ENCODE measurements around the gene LIN7A. TPM values are rescaled to one million over a fixed set of nuclear protein-coding genes. Genes with fewer than 3 reads are reported as not detected.

The LIN7A gene
- polyA plus RNA-seq, 4 donors: 18.3 to 23.0 (median 20.1) TPM

DNA sequence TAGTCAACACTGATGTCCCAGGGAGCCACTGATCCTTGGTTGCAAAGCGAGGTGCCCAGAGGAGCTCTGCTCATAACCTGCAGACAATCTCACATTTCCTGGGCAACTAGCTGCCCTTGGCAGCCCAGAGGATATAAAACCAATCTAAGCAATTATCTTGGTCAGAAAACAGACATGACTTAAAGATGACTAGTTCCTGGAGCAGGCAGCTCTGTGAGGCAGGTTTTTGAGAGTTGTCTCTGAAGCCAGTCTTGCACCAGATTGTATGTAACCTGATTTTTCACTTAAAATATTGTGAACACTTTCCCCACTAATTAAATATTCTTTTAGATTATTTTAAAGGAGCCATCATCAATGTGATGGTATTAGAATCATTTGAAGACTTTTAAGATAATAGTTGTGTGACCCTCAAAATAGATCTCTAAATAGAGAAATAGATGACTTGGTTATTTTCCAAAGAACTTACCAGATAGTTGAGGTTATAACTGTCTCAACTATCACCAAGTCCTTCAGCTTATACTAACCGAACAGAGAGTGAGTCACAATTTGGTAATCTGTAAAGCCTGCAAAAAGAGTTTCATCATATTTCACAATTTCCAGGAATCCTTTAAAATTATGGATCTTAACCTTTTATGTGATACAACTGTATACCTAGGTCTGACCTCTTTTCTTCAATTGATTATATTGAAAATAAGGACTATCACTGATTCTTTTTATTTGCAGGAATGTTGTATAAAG lies 75.9 kb downstream of the LIN7A start:
- DNase-seq (ENCODE audit: low read depth in 4 of 4, low spot score in 2 of 4): no peak

DNA sequence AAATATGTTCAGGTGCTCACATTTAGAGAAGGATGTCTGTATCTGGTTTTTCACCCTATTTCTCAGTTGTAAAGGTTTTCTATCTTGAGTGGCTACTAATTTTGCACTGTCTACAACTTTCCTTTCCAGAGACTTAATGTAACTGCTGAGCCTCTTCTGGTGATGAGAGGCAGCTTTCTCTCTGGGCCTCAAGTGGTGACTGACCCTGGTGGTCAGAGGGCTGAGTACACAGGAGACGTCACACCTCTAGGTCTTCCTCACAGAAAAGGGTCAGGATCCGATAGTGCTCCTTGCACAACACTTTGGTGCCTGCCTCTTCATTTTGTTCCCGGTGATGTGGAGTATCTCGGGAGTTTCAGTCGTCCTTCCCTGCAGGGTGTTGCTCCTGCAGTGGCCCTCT lies 76.8 kb downstream of the LIN7A start:
- no peak for DNase-seq (ENCODE audit: low read depth in 4 of 4, low spot score in 2 of 4)

DNA sequence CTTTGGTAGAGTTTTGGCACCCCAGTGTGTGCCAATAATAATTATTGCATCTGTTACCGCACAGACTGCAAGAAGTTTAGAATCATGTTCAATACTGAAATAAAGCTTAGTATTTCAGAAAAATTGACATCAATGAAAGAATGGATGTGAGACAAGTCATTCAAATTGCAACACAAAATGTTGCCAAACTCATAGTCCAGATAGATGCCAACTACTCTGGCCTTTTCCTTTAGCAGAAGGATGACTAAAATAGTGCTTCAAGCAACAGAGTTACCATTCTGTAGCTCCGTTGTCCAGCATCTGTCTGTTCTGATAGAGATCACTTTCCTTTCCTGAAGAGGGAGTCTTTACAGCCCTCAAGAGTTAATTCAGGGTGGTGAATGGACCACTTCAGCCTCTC lies 77.5 kb downstream of the LIN7A start:
- DNase-seq (ENCODE audit: low read depth in 4 of 4, low spot score in 2 of 4): no peak

DNA sequence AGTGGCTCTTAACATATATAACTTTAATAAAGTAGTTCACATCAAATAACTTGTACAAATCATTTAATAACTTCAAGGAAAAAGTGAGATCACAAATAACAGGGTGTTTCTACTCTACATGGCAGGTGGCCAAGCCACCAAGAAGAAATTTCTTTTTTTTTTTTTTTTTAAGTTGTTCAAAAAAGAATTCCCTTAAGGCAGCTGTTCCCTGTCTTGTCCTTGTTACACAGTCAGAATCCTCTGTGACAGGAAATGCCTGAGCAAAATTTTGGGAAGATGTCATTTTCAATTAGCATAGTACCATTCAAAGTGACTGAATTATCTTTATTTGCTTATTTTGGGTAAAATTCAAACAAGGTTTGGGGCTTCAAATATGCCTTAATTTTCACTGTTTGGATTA lies 79.4 kb downstream of the LIN7A start:
- DNase-seq (ENCODE audit: low read depth in 4 of 4, low spot score in 2 of 4): no peak

DNA sequence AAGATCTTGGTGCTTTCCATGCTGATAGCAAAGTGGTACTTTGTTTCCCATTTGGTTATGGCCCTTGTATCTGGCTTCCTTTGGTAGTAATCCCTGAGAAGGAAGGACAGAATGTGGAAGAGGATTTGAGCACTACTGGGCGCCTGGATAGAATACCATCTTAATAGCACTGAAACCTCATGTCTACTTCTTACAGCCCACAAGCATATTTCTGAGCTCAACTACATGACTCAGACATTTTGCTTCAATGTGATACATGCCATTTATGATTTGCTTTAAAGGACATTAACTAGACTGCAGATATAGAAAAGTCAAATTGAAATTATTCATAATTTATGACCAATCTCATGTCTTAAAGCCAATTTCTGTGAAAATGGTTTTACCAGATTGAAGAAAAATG lies 80.4 kb downstream of the LIN7A start:
- no peak for DNase-seq (ENCODE audit: low read depth in 4 of 4, low spot score in 2 of 4)

DNA sequence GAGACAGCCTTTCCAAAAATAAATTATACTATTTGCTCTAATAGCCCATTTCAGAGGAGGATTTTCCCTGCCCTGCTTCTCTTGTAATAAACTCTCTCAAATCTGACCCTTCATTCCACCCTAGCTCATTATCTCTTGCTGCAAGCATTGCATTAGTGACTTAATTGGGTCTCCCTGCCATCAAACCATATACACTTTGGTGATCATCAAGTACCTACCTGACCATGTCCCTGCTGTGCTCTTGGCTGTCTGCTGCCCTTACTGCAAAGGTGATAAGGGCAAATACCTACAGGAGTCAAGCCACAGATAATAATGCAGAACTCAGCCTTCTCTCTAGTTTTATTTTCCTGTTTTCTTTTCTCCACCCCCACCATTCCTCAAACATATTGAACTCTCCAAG lies 88.4 kb downstream of the LIN7A start:
- no peak for DNase-seq (ENCODE audit: low read depth in 4 of 4, low spot score in 2 of 4)

DNA sequence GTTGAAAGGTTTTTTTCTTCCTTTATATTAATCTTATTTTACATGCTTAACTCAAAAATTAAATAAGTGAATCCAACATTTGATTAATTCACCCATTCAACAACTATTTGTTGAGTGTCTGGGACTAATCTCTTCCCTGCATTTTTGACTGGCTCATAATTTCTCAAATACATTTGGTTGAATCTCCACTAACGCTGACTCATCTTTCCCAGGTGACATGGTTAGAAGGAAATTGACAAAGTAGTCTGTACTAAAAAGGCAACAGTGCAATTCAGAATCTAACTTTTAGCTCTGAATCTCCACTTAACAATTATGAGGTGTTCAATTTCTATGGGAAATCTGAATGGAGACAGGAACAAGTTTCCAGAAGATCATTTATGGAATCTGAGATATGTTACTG lies 88.9 kb downstream of the LIN7A start:
- no peak for DNase-seq (ENCODE audit: low read depth in 4 of 4, low spot score in 2 of 4)

DNA sequence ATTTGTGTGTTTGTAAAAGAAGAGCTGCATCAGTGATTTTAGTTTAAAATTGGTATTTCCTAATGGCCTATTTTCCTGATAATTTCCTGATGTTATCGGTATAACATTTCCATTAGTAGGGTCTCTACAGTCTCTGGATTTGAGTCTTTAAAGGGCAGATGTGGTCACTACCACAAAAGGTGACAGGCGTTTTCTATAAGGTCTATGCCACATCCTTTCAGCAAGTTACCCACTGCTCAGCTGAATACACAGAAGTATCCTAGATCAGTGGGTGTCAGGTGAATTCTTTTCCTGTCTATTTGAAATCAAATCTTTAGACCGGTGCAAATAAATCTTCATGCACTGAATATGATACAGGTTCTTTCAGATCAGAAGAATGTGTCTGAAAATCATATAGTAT lies 90.2 kb downstream of the LIN7A start:
- DNase-seq (ENCODE audit: low read depth in 4 of 4, low spot score in 2 of 4): no peak

DNA sequence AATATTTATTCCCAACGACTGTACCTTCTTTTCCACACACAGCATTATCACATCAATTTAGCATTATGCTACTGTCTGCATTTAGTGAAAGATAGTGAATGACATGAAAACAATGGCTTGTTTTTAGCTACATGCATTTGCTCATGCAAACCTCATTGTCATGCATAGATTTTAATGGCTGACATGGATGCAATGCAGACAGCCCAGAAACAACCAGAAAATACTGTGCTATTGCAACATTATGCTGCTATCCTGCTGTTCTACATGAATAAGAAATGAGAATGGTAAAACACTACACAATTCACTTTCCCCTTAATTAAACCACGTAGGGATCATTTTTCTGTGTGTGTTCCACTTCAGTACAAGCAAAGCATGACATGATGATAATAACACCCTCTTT lies 90.8 kb downstream of the LIN7A start:
- DNase-seq (ENCODE audit: low read depth in 4 of 4, low spot score in 2 of 4): no peak

DNA sequence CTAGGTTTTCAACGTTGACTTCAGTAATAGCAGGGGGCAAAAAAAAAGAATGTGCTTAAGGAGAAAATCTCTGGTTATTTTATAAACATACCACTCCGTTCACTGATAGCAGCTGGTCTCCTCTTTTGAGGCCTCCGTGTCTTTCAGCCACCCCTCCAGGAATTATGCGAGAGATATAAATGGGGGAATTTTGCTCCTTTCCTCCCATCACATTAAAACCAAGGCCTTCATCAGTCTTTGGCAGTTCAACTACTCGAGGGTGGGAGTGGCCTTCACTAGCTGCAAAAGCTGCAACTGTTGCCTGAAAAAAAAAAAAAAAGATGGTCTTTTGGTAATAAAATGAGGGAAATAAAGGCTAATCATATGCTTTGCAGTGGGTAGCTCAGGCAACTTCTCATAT lies 92.1 kb downstream of the LIN7A start:
- no peak for DNase-seq (ENCODE audit: low read depth in 4 of 4, low spot score in 2 of 4)

DNA sequence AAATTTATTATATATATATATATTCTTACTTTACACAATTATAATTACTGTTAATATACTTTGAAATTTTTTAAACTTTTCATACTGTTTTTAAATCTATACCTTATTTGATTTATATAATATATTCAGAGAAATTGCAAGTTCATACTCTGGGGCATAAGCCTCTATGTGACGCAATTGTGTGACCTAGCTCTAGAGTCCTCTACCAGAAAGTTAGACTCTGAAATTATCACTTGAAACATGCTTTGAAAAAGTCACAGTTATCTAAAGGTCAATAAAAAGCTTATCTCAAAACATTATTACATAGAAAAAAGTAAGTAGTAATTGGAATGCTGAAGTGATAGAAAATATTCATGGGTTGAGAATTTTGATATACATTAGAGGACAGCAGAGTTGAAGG lies 93.8 kb downstream of the LIN7A start:
- DNase-seq (ENCODE audit: low read depth in 4 of 4, low spot score in 2 of 4): no peak

DNA sequence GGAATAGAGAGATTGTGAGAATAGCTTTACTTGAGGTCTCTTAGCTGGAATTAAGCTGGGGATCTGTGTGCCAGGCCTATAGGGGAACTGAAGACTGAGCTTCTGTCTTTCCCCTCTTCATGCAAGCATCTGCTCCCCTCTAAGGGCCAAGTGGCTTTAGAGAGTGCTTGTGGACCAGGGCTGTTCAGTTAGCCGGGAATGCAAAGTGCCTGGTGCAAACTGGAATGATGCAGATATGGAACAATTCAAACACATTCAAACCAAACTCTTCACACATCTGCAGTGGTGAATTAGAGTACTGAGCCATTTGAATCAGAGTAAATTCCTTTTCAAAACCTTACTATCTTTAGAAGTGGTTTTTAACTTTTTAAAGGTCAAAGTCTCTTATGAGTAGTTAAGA lies 99.0 kb downstream of the LIN7A start:
- DNase-seq (ENCODE audit: low read depth in 4 of 4, low spot score in 2 of 4): no peak

DNA sequence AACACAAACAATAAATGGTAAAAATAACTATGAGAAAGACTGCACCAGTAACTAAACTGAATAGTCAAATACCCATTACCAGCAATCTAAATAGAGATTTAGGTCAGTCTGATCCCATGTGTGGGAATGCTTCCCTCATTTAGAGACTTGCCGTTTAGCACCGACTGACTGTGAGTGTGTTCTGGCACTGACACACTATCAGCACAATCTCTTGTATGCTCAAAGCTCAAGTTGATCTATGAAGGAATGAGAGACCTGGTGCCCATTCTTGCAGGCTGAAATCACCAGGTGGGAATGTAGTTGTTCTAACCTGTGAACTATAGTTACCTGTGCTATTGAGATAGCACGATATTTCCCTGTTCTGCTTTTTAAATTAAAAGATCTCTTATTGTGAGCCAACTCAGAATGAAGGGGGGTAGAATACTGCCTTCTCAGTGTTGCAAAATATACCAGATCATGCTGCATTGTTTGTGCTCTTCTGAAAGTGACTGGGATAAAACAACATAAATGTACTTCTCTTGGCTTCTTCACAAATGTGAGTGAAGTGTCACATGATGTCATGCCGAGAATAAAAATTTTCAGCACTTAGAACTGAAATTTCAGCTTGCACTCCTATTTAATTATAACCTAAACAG lies 99.6 kb downstream of the LIN7A start:
- no peak for DNase-seq (ENCODE audit: low read depth in 4 of 4, low spot score in 2 of 4)

DNA sequence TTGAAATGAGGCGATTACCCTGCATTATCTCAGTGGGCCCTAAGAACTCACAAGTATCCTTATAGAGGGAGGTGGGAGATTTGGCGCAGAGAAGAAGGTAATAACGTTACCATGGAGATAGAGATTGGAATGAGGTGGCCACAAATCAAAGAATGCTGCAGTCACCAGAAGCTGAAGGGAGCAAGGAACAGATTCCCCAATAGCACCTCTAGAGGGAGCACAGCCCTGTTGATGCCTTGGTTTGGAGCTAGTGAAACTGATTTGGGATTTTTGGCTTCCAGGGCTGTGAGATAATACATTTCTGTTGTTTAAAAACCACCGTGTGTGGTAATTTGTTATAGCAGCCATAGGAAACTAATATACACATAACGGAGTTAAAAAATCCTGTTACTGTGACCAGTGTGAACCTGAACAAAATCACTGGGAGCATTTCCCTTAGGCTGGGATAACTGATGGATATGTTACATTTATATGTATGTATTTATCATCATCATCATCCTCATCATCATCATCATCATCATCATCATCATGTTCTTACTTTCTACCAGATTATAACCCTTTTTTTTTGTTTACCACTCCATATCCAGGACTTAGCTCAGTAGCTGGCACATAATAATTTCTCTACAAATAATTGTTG lies 100.3 kb downstream of the LIN7A start:
- peak in 1 of 4 donors; percentile 24 for DNase-seq (ENCODE audit: low read depth in 4 of 4, low spot score in 2 of 4)

DNA sequence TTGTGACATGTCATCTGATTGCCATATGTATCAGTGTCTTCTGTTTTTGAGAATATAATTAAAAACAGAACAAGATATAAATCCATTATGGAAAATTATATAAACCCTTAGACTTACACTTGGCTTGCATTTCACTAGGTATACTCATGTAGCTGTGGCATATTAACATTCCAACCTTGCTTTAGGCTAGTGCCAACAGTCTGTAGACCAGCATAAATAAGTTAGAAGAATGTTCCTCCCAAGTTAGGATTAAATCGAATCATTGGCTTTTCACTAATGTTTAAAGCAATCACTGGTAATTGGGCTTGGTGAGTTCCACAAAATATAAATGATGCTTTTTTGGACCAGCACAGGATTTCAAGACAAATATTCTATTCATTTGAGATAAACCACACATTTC lies 103.0 kb downstream of the LIN7A start:
- DNase-seq (ENCODE audit: low read depth in 4 of 4, low spot score in 2 of 4): no peak

DNA sequence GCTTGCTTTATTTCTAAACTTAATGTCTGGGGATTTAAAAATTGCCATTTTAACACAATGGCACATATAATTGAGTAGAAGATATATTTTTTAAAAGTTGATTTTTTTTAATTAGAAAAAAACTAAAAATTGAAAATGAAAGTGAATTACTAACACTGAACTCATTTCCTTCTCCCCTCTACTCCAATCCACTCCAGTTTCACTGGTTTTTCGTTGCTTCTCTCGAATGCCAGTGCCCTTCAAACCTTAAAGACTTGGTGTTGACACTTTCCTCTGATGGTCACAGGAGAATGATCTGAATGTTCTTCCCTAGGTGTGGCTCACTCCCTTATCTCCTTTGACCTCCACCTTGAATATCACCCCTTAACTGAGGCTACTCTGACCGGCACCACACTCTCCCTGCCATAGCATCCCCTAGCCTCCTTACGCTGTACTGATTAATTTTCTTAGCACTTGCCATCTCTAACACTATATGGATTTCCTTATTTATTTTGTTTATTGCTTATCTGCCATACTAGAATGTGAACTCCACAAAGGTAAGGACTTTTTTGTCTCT lies 107.1 kb downstream of the LIN7A start:
- DNase-seq (ENCODE audit: low read depth in 4 of 4, low spot score in 2 of 4): no peak

DNA sequence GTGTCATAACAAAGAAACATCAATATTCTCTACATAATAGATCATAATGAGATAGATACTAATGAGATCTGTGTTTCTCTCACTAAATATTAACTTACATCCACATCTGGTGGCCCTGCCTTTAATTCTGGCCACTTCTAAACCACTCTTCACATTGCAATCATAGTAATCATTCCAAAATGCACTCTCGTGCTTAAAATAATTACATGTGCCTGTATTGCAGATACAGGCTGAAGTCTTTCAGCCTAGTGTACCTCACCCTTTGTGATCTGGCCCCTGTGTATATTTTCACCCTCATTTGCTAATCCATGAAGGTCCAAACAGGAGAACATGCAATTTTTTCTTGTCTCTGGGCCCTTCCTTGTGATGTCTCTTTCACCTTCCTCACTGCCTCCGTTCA lies 108.0 kb downstream of the LIN7A start:
- DNase-seq (ENCODE audit: low read depth in 4 of 4, low spot score in 2 of 4): no peak

DNA sequence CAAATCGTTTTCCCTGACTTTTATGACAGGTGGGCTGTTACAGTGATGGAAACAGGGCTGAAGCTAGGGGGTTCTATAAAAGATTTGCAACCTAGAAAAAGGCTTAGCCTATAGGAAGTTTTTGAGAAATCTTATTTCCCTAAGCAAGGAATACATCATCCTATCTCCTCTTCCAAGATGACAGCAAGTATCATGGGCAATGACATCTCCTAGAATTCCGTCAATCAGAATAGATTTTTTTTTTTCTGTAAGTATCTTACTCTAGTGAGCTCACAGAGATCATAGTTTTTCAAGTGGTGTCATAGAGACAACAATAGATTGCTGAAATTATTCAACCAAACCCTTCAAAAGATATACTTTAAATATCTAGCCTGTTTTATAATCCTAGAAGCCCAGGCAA lies 112.2 kb downstream of the LIN7A start:
- DNase-seq (ENCODE audit: low read depth in 4 of 4, low spot score in 2 of 4): no peak

DNA sequence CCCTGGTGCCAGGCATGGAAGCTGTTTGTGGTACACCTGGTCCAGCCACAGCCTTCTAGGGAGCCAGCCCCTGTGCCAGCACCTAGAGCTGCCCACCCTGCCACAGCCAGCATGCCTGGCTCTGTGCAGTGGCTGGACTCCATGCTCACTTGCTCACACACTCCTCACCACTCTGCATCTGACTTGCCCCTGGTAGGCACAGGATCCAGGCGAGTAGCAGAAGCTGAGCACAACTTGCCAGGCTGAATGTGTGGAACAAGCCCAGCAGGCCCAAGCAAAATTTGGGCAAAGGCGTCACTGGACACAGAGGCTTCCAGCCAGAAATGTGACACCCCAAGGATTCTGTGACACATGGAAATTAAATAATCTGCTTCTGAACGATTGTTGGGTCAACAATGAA lies 114.3 kb downstream of the LIN7A start:
- DNase-seq (ENCODE audit: low read depth in 4 of 4, low spot score in 2 of 4): no peak

DNA sequence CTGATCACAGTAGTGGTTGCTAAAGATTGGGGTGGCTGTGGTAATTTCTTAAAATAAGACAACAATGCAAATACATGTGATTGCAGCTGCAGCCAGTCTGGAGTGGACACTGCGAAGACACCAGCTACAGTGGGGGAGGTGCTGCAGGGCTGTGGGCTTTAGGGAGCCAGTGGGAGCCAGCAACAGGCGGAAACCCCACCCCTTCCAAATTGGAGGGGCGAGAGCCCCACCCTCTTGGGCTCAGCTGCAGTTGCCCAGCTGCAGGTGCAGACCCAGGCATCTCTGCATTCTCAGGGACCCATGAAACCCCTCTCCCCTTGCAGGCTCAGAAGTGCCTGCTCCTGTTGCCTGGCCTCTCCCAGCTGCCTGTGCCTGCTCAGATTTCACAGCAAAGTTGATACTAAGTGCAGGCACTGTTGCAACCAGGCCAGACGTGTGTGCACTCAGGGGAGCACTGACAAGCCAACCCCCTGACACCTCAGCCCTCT lies 116.2 kb downstream of the LIN7A start:
- no peak for DNase-seq (ENCODE audit: low read depth in 4 of 4, low spot score in 2 of 4)

DNA sequence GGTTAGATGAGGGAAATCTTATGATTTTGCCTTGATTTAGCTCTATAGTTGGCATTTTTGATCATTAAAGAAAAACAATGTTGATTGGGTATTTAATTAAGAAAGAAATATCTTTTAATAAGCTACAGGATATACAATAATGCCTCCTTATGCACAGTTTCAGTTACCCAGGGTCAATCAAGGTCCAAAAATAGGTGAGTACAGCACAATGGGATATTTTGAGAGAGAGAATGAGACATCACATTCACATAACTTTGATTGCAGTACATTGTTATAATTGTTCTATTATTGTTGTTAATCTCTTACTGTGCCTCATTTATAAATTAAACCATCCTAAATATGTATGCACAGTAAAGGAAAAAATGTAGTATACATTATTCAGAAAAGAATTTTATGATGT lies 118.9 kb downstream of the LIN7A start:
- no peak for DNase-seq (ENCODE audit: low read depth in 4 of 4, low spot score in 2 of 4)

DNA sequence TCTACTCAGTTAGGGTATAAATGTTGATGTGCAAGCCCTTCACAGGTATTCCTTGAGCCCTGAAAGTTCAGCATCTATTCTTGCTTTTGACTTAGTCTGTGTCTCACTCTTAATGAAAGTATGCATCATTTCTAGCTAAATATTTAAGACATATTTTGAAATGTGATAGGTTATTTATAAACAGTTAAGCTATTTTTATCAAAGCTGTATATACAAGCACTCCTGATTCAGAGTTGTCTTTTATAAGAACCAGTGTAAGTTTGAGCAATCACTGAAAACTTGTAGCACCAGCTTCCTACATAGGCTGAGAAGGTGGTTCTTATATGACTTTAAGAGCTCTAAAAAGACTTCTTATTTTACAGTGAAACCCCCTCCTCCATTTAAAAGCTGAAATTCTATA lies 122.4 kb downstream of the LIN7A start:
- no peak for DNase-seq (ENCODE audit: low read depth in 4 of 4, low spot score in 2 of 4)

All from left renal cortex interstitium (tissue), 4 donors.